Uterus (tissue), 2 donors: ENCODE data around the gene HOTAIR.

Experiments used
- POLR2A ChIP-seq, 2 donors: fragments of 450-650 bp; IDR thresholded peaks; one replicate each; pipeline ENCODE4 v1.6.1; 2016; ENCODE audit warnings: antibody characterized with exemption in 2 of 2, mild to moderate bottlenecking in 1 of 2, moderate library complexity in 1 of 2
- TF ChIP-seq, protein P1 (sequence below), 4 experiments: fragments of 200-600 bp in 2 of 4; fragments of 450-650 bp in 2 of 4; sonication (generic) in 2 of 4; IDR thresholded peaks; one replicate each; pipeline ENCODE4 v1.5.1; 2016 to 2019; ENCODE audit warnings: antibody characterized with exemption in 4 of 4, mild to moderate bottlenecking in 2 of 4, moderate library complexity in 1 of 4

DNA sequence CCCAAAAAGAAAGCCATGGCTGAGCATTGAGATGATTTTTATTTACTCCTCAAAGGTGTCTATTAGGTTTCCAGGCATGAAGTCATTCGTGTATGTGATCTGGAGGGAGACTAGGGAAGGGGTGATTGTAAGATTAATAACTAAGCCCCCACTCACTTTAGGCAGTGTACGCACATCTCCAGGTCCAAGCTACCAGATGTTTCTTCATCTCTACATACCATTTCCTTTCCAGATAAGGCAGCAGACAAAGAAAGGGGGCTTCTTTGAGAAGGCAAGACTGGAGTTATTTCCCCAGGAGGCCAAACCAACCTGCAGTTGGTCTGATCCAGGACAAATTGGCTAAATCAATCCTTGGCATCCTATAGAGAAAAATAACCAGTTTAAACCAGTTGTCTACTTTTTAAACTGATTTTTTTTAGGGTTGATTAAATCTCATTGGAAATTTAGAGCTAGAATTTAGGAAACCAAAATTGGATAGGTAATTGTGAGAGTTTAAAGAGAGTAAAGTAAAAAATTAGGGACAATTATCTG, 32.2 kb downstream of the HOTAIR start:
- TF ChIP-seq, protein P1, sequence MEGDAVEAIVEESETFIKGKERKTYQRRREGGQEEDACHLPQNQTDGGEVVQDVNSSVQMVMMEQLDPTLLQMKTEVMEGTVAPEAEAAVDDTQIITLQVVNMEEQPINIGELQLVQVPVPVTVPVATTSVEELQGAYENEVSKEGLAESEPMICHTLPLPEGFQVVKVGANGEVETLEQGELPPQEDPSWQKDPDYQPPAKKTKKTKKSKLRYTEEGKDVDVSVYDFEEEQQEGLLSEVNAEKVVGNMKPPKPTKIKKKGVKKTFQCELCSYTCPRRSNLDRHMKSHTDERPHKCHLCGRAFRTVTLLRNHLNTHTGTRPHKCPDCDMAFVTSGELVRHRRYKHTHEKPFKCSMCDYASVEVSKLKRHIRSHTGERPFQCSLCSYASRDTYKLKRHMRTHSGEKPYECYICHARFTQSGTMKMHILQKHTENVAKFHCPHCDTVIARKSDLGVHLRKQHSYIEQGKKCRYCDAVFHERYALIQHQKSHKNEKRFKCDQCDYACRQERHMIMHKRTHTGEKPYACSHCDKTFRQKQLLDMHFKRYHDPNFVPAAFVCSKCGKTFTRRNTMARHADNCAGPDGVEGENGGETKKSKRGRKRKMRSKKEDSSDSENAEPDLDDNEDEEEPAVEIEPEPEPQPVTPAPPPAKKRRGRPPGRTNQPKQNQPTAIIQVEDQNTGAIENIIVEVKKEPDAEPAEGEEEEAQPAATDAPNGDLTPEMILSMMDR (IDR thresholded peaks at IDR 0.05), result no peak
- TF ChIP-seq POLR2A (IDR thresholded peaks at IDR 0.05), result no peak
